NT2/D1 (cell line): Measurements from ENCODE around the gene CNRIP1.

Experiments
- SUZ12 ChIP-seq: IDR thresholded peaks from 2 replicates; pipeline ENCODE4 v1.6.1; 2011; ENCODE audit not compliant: insufficient read length, insufficient read depth; ENCODE audit errors: extremely low read depth
- YY1 ChIP-seq: IDR thresholded peaks from 2 replicates; pipeline ENCODE4 v1.6.1; 2011; ENCODE audit not compliant: insufficient read length, insufficient read depth

DNA sequence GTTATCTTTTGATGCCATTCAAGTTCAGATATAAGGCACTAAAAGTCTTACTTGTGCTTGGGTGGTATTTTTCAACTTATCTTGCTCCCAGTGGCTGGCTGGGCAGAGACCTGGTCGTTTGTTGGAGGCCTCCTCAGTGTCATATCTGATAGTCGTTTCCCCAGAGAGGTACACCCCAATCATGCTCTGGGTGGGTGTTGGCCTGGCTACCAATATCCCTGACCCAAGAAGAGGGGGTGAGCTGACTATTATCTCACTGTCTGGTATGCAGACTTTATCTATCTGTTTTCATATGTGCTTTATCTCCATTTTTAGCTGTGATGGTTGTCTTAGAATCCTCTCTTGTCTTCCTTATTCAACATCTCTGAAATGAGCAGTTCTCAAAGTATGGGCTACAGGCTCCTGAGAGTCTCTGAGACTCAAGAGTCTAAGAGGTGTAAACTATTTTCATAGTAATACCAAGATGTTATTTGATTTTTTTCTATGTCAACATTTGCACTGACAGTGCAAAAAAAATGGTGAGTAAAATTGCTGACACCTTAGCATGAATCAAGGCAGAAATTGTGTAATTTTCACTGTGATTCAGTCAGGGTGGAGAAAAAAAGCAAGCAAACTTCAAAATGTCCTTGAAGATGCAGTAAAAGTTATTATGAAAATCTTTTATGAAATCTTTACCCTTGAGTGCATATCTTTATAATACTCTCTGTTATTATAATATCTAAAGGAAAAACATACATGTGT is 33.1 kb upstream of the CNRIP1 start:
- TF ChIP-seq YY1 (no peak), SUZ12 (no peak)
